ENCODE data around the gene SPAAR.

The SPAAR gene

DNA sequence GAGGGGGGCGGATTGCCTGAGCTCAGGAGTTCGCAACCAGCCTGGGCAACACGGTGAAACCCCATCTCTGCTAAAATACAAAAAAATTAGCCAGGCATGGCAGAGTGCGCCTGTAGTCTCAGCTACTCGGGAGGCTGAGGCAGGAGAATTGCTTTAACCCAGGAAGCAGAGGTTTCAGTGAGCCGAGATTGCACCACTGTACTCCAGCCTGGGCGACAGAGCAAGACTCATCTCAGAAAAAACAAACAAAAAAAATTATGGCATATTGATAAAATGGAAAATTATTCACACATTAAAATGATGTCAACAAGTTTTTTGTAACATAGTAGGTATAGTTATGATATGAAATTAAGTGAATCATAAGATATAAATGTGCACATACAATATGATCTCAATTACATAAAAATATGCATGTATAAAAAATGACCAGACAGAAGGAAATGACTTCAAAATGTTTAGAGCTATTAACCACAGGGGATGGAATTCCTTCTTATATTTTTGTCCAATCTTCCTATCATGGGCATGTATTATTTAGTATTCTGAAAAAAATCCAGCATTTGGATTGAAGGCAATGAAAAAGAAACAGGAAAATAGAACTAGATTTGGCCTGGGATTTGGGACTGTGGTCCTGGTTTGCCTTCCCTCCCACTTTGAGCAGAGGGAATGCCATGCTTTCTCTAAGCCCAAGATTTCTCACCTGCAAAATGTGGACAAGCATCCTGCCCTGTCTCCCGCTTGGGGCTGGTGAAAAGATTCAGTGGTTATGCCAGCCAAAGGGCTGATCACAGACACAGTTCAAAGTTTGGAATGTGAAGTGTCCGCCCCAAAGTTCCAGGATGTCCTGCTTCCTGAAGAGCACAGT, 19.5 kb downstream of the SPAAR start:
- H3K4me2 ChIP-seq (ENCODE audit: low read length): no peak overlapping the region
- H3K4me1 ChIP-seq: peaks cover under 1% of the 10 kb centered on the region
- H3K27me3 ChIP-seq (ENCODE audit: control insufficient read depth, insufficient read depth, low read length): no peaks in the 10 kb centered on the region
- no peak overlapping the region for H3K9ac ChIP-seq
- H3K79me2 ChIP-seq: no peaks in the 10 kb centered on the region
- H3K36me3 ChIP-seq (ENCODE audit: control insufficient read depth, insufficient read depth, low read length): no peaks in the 10 kb centered on the region
- TF ChIP-seq CTCF (IDR thresholded peaks at IDR 0.05): no peak
- no peaks in the 10 kb centered on the region for H3K9me3 ChIP-seq (ENCODE audit: control insufficient read depth, low read length)
- H3K27ac ChIP-seq: no peak overlapping the region
- H3K4me3 ChIP-seq (ENCODE audit: low read depth, low read length): no peak overlapping the region
- H2AFZ ChIP-seq: no peak overlapping the region

DNA sequence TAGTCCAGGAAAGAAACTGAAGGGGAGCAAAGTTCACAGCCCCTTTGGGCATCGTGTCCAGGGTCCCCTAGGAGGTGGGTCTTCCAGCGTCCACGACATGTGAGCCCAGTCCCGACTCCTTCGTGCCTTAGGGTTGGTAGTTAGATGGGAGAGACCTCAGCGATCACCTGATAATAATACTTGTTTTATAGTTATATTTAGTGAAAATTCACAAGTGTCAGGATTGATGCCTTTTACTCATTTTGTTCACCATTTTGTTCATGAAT, 20.1 kb downstream of the SPAAR start:
- no peak for TF ChIP-seq CTCF (IDR thresholded peaks at IDR 0.05)
- no peaks in the 10 kb centered on the region for H3K79me2 ChIP-seq
- H3K4me2 ChIP-seq (ENCODE audit: low read length): no peak overlapping the region
- no peaks in the 10 kb centered on the region for H3K4me1 ChIP-seq
- no peak overlapping the region for H3K27ac ChIP-seq
- H3K27me3 ChIP-seq (ENCODE audit: control insufficient read depth, insufficient read depth, low read length): no peaks in the 10 kb centered on the region
- no peak overlapping the region for H2AFZ ChIP-seq
- no peak overlapping the region for H3K9ac ChIP-seq
- H3K4me3 ChIP-seq (ENCODE audit: low read depth, low read length): no peak overlapping the region
- no peaks in the 10 kb centered on the region for H3K36me3 ChIP-seq (ENCODE audit: control insufficient read depth, insufficient read depth, low read length)
- H3K9me3 ChIP-seq (ENCODE audit: control insufficient read depth, low read length): no peaks in the 10 kb centered on the region

- H3K4me2 ChIP-seq (ENCODE audit: low read length): no peak overlapping the region
- no peaks in the 10 kb centered on the region for H3K4me1 ChIP-seq
- H3K27me3 ChIP-seq (ENCODE audit: control insufficient read depth, insufficient read depth, low read length): no peaks in the 10 kb centered on the region
Measured at GRCh38 chr9:35930521-35930920, 21.2 kb downstream of the SPAAR start.

DNA sequence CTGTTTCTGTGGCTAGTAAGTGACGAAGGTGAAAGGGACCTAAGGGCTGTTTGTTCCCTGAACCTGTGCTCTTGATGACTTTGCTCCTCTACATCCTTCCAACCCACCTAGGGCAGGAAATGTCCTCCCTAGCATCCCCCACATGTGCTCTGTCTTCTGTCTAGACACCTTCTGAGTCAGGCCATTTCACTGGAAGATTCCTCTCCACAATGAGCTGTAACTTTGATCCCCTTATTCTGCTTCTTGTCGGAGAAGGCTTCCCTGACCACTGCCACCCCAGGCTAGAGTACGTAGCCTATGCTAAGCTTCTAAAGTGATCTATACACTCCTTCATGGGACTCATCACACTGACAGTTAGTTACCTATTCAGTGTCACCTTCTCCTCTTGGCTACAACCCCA, 21.7 kb downstream of the SPAAR start:
- no peak for TF ChIP-seq CTCF (IDR thresholded peaks at IDR 0.05)
- H3K36me3 ChIP-seq (ENCODE audit: control insufficient read depth, insufficient read depth, low read length): no peaks in the 10 kb centered on the region
- no peaks in the 10 kb centered on the region for H3K27me3 ChIP-seq (ENCODE audit: control insufficient read depth, insufficient read depth, low read length)
- H3K9ac ChIP-seq: no peak overlapping the region
- H3K79me2 ChIP-seq: no peaks in the 10 kb centered on the region
- no peak overlapping the region for H3K4me2 ChIP-seq (ENCODE audit: low read length)
- no peak overlapping the region for H3K4me3 ChIP-seq (ENCODE audit: low read depth, low read length)
- H3K9me3 ChIP-seq (ENCODE audit: control insufficient read depth, low read length): no peaks in the 10 kb centered on the region
- no peak overlapping the region for H2AFZ ChIP-seq
- H3K4me1 ChIP-seq: no peaks in the 10 kb centered on the region
- H3K27ac ChIP-seq: no peak overlapping the region

More at GRCh38 chr9:35930521-35930920, 21.2 kb downstream of the SPAAR start:
- no peak for TF ChIP-seq CTCF (IDR thresholded peaks at IDR 0.05)
- Histone ChIP-seq H2AFZ (no peak overlapping the region), H3K4me3 (ENCODE audit: low read depth, low read length) (no peak overlapping the region), H3K9ac (no peak overlapping the region), H3K36me3 (ENCODE audit: control insufficient read depth, insufficient read depth, low read length) (no peaks in the 10 kb centered on the region), H3K79me2 (no peaks in the 10 kb centered on the region), H3K27ac (no peak overlapping the region), H3K9me3 (ENCODE audit: control insufficient read depth, low read length) (no peaks in the 10 kb centered on the region)

GRCh38 chr9:35932735-35933134, 23.4 kb downstream of the SPAAR start:
- no peaks in the 10 kb centered on the region for H3K36me3 ChIP-seq (ENCODE audit: control insufficient read depth, insufficient read depth, low read length)
- H3K4me3 ChIP-seq (ENCODE audit: low read depth, low read length): no peak overlapping the region
- no peak overlapping the region for H3K27ac ChIP-seq
- no peaks in the 10 kb centered on the region for H3K79me2 ChIP-seq
- no peak overlapping the region for H3K9ac ChIP-seq
- H2AFZ ChIP-seq: no peak overlapping the region
- H3K4me2 ChIP-seq (ENCODE audit: low read length): no peak overlapping the region
- no peaks in the 10 kb centered on the region for H3K4me1 ChIP-seq
- no peak for TF ChIP-seq CTCF (IDR thresholded peaks at IDR 0.05)
- H3K9me3 ChIP-seq (ENCODE audit: control insufficient read depth, low read length): no peaks in the 10 kb centered on the region
- H3K27me3 ChIP-seq (ENCODE audit: control insufficient read depth, insufficient read depth, low read length): no peaks in the 10 kb centered on the region
